RWPE1 (cell line): Measurements from ENCODE around the gene LY6G5B.
A peak's percentile ranks its signal among the peaks of the same experiment; 100 is the strongest.

Experiments used
- CTCF ChIA-PET: fragments of 350-600 bp; sonication (Branson Sonifier 250); formaldehyde crosslinking; extraction: SDS; loops from one replicate; lab custom pipeline; 2021; lab: Yijun Ruan, JAX
- POLR2A ChIA-PET: fragments of 400-600 bp; formaldehyde crosslinking; extraction: SDS; loops from one replicate; lab custom pipeline; 2020; ENCODE audit warnings: antibody characterized with exemption; ENCODE audit not compliant: low non-redundant PET; lab: Yijun Ruan, JAX
- DNase-seq: peaks from one replicate; pipeline ENCODE4 v3.0.0; 2012; ENCODE audit warnings: low spot score
- H3K27ac ChIP-seq: fragments of 450-650 bp; 2 replicates; pipeline ENCODE4 v1.5.1; 2017
- TF ChIP-seq, protein P1 (sequence below): fragments of 450-650 bp; conservative IDR thresholded peaks from 2 replicates; pipeline ENCODE4 v1.5.1; 2017; ENCODE audit warnings: low read depth, mild to moderate bottlenecking

Gene LY6G5B

GRCh38 chr6:31711233-31711632, 41.5 kb downstream of the LY6G5B start:
- peak overlapping the region; percentile 84 for H3K27ac ChIP-seq

GRCh38 chr6:31712296-31712695, 42.5 kb downstream of the LY6G5B start:
- TF ChIP-seq, protein P1, sequence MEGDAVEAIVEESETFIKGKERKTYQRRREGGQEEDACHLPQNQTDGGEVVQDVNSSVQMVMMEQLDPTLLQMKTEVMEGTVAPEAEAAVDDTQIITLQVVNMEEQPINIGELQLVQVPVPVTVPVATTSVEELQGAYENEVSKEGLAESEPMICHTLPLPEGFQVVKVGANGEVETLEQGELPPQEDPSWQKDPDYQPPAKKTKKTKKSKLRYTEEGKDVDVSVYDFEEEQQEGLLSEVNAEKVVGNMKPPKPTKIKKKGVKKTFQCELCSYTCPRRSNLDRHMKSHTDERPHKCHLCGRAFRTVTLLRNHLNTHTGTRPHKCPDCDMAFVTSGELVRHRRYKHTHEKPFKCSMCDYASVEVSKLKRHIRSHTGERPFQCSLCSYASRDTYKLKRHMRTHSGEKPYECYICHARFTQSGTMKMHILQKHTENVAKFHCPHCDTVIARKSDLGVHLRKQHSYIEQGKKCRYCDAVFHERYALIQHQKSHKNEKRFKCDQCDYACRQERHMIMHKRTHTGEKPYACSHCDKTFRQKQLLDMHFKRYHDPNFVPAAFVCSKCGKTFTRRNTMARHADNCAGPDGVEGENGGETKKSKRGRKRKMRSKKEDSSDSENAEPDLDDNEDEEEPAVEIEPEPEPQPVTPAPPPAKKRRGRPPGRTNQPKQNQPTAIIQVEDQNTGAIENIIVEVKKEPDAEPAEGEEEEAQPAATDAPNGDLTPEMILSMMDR = no peak
- DNase-seq = no peak
- H3K27ac ChIP-seq = peak overlapping the region; percentile 84
- ChIA-PET CTCF (interaction anchor here (0.6 to 1.7 kb wide), 3 partner anchors 10 to 96 kb away, joined by 3 to 5 read pairs (median 3); no protein-coding TSS in a partner anchor), POLR2A (interaction anchor here (0.6 kb wide), 1 partner anchor 60 kb away, joined by 4 read pairs; no protein-coding TSS in a partner anchor)

More at GRCh38 chr6:31711233-31711632, 41.5 kb downstream of the LY6G5B start:
- peak; percentile 65 for DNase-seq
- POLR2A ChIA-PET = interaction anchor here (1.1 kb wide), 1 partner anchor 18 kb away, joined by 7 read pairs; the partner anchor contains the start of gene DDAH2
- TF ChIP-seq, protein P1 = no peak
- CTCF ChIA-PET = interaction anchor here (1.7 kb wide), 1 partner anchor 19 kb away, joined by 5 read pairs; no protein-coding TSS in a partner anchor

- no peak for DNase-seq
- ChIA-PET POLR2A (interaction anchor here (0.6 kb wide), 1 partner anchor 32 kb away, joined by 3 read pairs; no protein-coding TSS in a partner anchor), CTCF (no interaction called here)
- TF ChIP-seq, protein P1 = no peak
- no peak overlapping the region for H3K27ac ChIP-seq
These were observed 43.7 kb downstream of the LY6G5B start for GRCh38 chr6:31713465-31713864.

DNA sequence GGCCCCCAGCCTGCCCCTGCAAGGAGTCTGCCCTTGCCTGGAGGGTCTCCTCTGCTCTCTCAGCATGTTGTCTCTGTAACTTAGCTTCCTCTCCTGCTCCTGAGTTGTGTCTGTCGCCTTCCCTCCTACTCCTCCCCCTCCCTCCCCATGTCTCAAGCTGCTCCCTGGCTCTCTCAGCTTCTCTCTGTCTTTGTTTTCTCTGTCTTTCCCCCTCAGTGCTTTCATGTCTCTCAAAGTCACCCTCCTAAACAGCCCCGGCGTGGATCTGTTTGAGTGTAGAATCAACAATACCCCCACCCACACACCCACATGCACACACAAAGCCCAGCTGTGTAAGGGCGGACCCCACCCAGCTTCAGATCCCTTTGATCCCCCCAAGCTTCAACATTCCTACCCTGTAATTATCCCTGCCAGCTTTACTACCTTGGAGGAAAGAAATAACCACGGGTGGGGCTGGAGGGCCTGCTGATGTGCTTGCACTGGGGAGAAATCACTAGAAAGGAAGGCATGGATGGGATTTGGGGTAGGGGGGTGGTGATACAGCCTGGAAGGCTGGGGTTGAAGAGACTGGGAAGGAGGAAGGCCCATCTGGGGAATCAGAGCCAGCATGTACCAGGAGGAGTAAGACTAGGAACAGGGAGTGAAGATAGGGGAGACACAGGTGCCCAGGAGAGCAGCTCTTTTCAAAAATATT, 44.4 kb downstream of the LY6G5B start:
- no peak overlapping the region for H3K27ac ChIP-seq
- no peak for DNase-seq
- TF ChIP-seq, protein P1 = no peak
- ChIA-PET POLR2A (no interaction called here), CTCF (interaction anchor here (0.6 kb wide), 1 partner anchor 83 kb away, joined by 3 read pairs; no protein-coding TSS in a partner anchor)

DNA sequence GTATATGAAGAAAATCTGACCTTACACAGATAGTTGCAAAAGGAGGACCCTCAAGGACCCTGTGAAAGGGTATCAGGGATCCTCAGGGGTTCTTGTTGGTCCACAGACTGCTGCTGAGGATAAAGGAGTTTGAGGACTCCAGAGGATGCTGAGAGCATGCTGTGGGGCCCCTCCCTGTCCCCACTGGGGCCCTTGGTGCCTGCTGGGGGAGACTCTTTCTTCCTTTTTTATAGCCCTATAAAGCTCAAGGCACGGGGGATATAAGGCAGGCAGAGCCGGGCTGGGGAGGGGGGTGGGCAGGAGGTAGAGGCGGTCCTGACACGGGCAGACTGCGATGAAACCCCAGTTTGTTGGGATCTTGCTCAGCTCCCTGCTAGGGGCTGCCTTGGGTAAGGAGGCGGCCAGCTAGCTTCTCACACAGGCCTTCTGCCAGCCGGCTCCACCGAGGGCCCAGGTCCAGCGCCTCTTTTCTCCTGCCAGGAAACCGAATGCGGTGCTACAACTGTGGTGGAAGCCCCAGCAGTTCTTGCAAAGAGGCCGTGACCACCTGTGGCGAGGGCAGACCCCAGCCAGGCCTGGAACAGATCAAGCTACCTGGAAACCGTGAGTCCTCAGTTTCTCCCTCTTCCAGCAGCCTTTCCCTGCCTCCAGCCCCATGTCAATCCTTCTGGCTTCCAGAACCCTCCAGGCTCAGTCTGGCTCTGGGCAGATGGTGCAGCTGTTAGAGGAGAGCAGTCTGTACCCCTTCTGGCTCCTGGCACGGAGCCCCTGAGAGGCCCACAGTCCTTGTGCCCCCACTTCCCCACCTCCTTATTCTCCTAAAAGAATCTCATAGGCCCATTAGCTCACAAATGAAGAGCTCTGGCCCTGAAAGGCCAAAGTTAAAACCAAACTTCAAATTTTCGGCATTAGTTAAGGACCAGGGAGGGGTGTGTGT, 45.5 kb downstream of the LY6G5B start, which contains the start of gene LY6G6D:
Gene LY6G6D, plus strand, starts transcription at position 327 of the 937 bp plus-strand sequence. Its CDS starts 8 bp downstream, at position 335.
- TF ChIP-seq, protein P1 = no peak
- POLR2A ChIA-PET = interaction anchor here (0.6 kb wide), 1 partner anchor 20 kb away, joined by 6 read pairs; no protein-coding TSS in a partner anchor
- DNase-seq = no peak
- CTCF ChIA-PET = interaction anchor here (1.2 kb wide), 1 partner anchor 14 kb away, joined by 8 read pairs; the partner anchor contains the start of gene DDAH2
- peak within 1 kb of the TSS; percentile 12; the same call in 1 of the 2 replicates for H3K27ac ChIP-seq
